Endothelial cell of umbilical vein (primary cell): ENCODE measurements around the gene TIMM17A. TPM values are rescaled to one million over a fixed set of nuclear protein-coding genes. Genes with fewer than 3 reads are reported as not detected.

Experiments used
- BruUV-seq: library from RNA; stranded (reverse); fragments of 400-500 nt; replicated peaks from 2 replicates; lab custom pipeline; 2021; lab: Mats Ljungman, UMichigan
- CTCF ChIA-PET: fragments of 300-600, 350-600 bp; sonication (Branson Sonifier 250); formaldehyde crosslinking; loops from one replicate; lab custom pipeline; 2021; ENCODE audit warnings: antibody characterized with exemption, inconsistent platforms; lab: Charles Lee
- POLR2A ChIA-PET: fragments of 300-600, 350-600 bp; sonication (Branson Sonifier 250); formaldehyde crosslinking; loops from one replicate; lab custom pipeline; 2021; ENCODE audit warnings: antibody characterized with exemption, inconsistent platforms; lab: Charles Lee
- DNase-seq: peaks from one replicate; pipeline ENCODE4 v3.0.0-alpha.2; 2011; ENCODE audit warnings: low read depth, low spot score
- FAIRE-seq: peaks from 2 replicates; lab custom pipeline; 2011; peaks lifted over from hg19 to GRCh38; lab: Jason Lieb, UNC
- H2AFZ ChIP-seq: 2 replicates; pipeline ENCODE4 v1.6.0; 2012; ENCODE audit warnings: low read depth, low read length, control low read depth, inconsistent platforms
- H3K27ac ChIP-seq: 2 replicates; pipeline ENCODE4 v1.5.1; 2011; ENCODE audit warnings: low read depth, mild to moderate bottlenecking, control low read depth, low read length, moderate library complexity; ENCODE audit not compliant: insufficient read depth
- H3K27me3 ChIP-seq, 2 experiments: 2 replicates each; pipeline versions ENCODE4 v1.6.0 to v1.6.1; 2011; ENCODE audit warnings: low read length in 2 of 2, mixed read lengths in 1 of 2; ENCODE audit not compliant: control insufficient read depth in 2 of 2, insufficient read depth in 2 of 2
- H3K36me3 ChIP-seq, 2 experiments: 2 replicates in 1 of 2; 3 replicates in 1 of 2; pipeline ENCODE4 v1.5.1; 2011; ENCODE audit warnings: low read length in 2 of 2, mild to moderate bottlenecking in 1 of 2, moderate library complexity in 1 of 2; ENCODE audit not compliant: control insufficient read depth in 2 of 2, insufficient read depth in 2 of 2; ENCODE audit errors: extremely low read depth in 1 of 2
- H3K4me1 ChIP-seq: 3 replicates; pipeline ENCODE4 v1.5.1; 2011; ENCODE audit warnings: mild to moderate bottlenecking, low read length; ENCODE audit not compliant: control insufficient read depth, insufficient read depth; ENCODE audit errors: extremely low read depth
- H3K4me2 ChIP-seq: 2 replicates; pipeline ENCODE4 v1.6.1; 2011; ENCODE audit warnings: low read length, control low read depth, mixed read lengths; ENCODE audit not compliant: insufficient read depth
- H3K4me3 ChIP-seq, 3 experiments: fragments of 200-600 bp in 1 of 3; sonication (generic), shearing (Covaris generic) in 1 of 3; replicated peaks in 1 of 3; 2 replicates each; pipeline ENCODE4 v1.5.1; 2011 to 2016; ENCODE audit warnings: control low read depth in 3 of 3, low read length in 3 of 3, mild to moderate bottlenecking in 2 of 3, inconsistent platforms in 1 of 3, low read depth in 1 of 3, moderate library complexity in 1 of 3; ENCODE audit not compliant: insufficient read depth in 1 of 3
- H3K79me2 ChIP-seq: 2 replicates; pipeline ENCODE4 v1.6.0; 2012; ENCODE audit warnings: low read length, inconsistent platforms; ENCODE audit not compliant: control insufficient read depth, insufficient read depth
- H3K9ac ChIP-seq: replicated peaks from 2 replicates; pipeline ENCODE3; 2011; ENCODE audit warnings: low read length, control low read depth; ENCODE audit not compliant: insufficient read depth; ENCODE audit errors: extremely low read depth
- H3K9me1 ChIP-seq: replicated peaks from 3 replicates; pipeline ENCODE4 v1.6.0; 2011; ENCODE audit warnings: mild to moderate bottlenecking, low read length; ENCODE audit not compliant: control insufficient read depth, insufficient read depth; ENCODE audit errors: extremely low read depth
- H3K9me3 ChIP-seq: replicated peaks from 2 replicates; pipeline ENCODE4 v1.5.1; 2012; ENCODE audit warnings: low read length, inconsistent platforms; ENCODE audit not compliant: control insufficient read depth, insufficient read depth
- H4K20me1 ChIP-seq: replicated peaks from 2 replicates; pipeline ENCODE3; 2011; ENCODE audit warnings: mild to moderate bottlenecking, low read length; ENCODE audit not compliant: control insufficient read depth, insufficient read depth; ENCODE audit errors: extremely low read depth
- CTCF ChIP-seq, 2 donors: IDR thresholded peaks; 1 replicate in 1 of 2; 2 replicates in 1 of 2; pipeline ENCODE4 v1.5.1; 2011; ENCODE audit warnings: low read length in 2 of 2, mild to moderate bottlenecking in 2 of 2, moderate library complexity in 2 of 2, control low read depth in 1 of 2, inconsistent platforms in 1 of 2, low read depth in 1 of 2; ENCODE audit not compliant: insufficient read depth in 1 of 2; ENCODE audit errors: extremely low read depth in 1 of 2
- EZH2 ChIP-seq: IDR thresholded peaks from 2 replicates; pipeline ENCODE4 v1.6.1; 2012; ENCODE audit warnings: borderline replicate concordance, low read depth, mild to moderate bottlenecking, moderate library complexity, low read length, inconsistent platforms; ENCODE audit not compliant: severe bottlenecking
- FOS ChIP-seq: IDR thresholded peaks from 2 replicates; pipeline ENCODE4 v1.6.1; 2011; ENCODE audit warnings: mild to moderate bottlenecking, low read length, moderate library complexity, borderline replicate concordance; ENCODE audit not compliant: insufficient read depth
- GATA2 ChIP-seq: IDR thresholded peaks from 2 replicates; pipeline ENCODE4 v1.7.0; 2011; ENCODE audit warnings: low read depth, mild to moderate bottlenecking, moderate library complexity, mixed read lengths, low read length; ENCODE audit not compliant: insufficient read length, insufficient read depth
- JUN ChIP-seq: IDR thresholded peaks from 2 replicates; pipeline ENCODE4 v1.6.1; 2011; ENCODE audit warnings: borderline replicate concordance, low read depth; ENCODE audit not compliant: insufficient read length, insufficient read depth
- MAX ChIP-seq: IDR thresholded peaks from 2 replicates; pipeline ENCODE4 v1.6.1; 2011; ENCODE audit not compliant: insufficient read depth, insufficient read length
- MYC ChIP-seq: IDR thresholded peaks from one replicate; pipeline ENCODE4 v1.6.1; 2011; ENCODE audit warnings: mild to moderate bottlenecking, low read depth, low read length
- POLR2A ChIP-seq: IDR thresholded peaks from 2 replicates; pipeline ENCODE4 v1.6.1; 2012; ENCODE audit warnings: low read depth, mild to moderate bottlenecking, control low read depth, low read length
- POLR2AphosphoS5 ChIP-seq: IDR thresholded peaks from 2 replicates; pipeline ENCODE4 v1.6.1; 2012; ENCODE audit warnings: low read depth, mild to moderate bottlenecking, control low read depth, low read length, moderate library complexity; ENCODE audit not compliant: insufficient read depth
- dilution Hi-C: fragments of 300-500 bp; cut with MboI; formaldehyde crosslinking; loops from one replicate; pipeline ENCODE4 v1.15.0; 2019; ENCODE audit warnings: low sequenced_read_pairs; ENCODE audit not compliant: extremely low pct_ligation_motif_present
- intact Hi-C: fragments of 100-400 bp; cut with micrococcal nuclease; formaldehyde crosslinking; loops from one replicate; pipeline ENCODE4 v1.10.0; 2022
- polyA plus RNA-seq, 4 experiments: library from polyadenylated mRNA; depleted of rRNA in 3 of 4; stranded (reverse) in 3 of 4; unstranded in 1 of 4; fragments of >200 nt; gene quantifications; 2 replicates each; pipeline versions ENCODE4 v1.2.1 to v1.2.3, GENCODE V29; 2011 to 2012; ENCODE audit warnings: missing spikeins in 1 of 4
- total RNA-seq: library from RNA; stranded (reverse); gene quantifications from 2 replicates; pipeline ENCODE4 v1.2.3, GENCODE V29; 2021

Gene TIMM17A
- total and polyA plus RNA-seq, 2 donors (not counting 3 experiments of a cell fraction or from before 2014, with no cell fraction given), result 57.9 to 105 TPM

GRCh38 chr1:201912832-201913231 is 42.5 kb upstream of the TIMM17A start:
- H3K27me3 ChIP-seq, result no peaks in the 10 kb centered on the region
- no peaks in the 10 kb centered on the region for H3K9me3 ChIP-seq
- BruUV-seq, result no TSS peak
- H2AFZ ChIP-seq, result no peak overlapping the region
- no peaks in the 10 kb centered on the region for H3K79me2 ChIP-seq
- peaks cover 17% of the 10 kb centered on the region for H3K4me1 ChIP-seq
- ChIA-PET CTCF (interaction anchor here (1.6 to 3.7 kb wide), 2 partner anchors 17 to 33 kb away, joined by 4 to 19 read pairs; no protein-coding TSS in a partner anchor), POLR2A (no interaction called here)
- H4K20me1 ChIP-seq, result no peaks in the 10 kb centered on the region
- H3K9ac ChIP-seq, result no peak overlapping the region
- FAIRE-seq (no peak), DNase-seq (no peak)
- dilution Hi-C loops (no loop called here), intact Hi-C loops (no loop called here)
- no peak for TF ChIP-seq FOS
- TF ChIP-seq GATA2, result no peak
- no peak for TF ChIP-seq MYC
- no peak for TF ChIP-seq CTCF (IDR thresholded peaks at IDR 0.05; ENCODE audit: extremely low read depth in 1 of 2, insufficient read depth in 1 of 2, low read depth in 1 of 2, low read length in 2 of 2)
- TF ChIP-seq JUN, result no peak
- no peak for TF ChIP-seq EZH2
- TF ChIP-seq MAX, result no peak
- no peak for TF ChIP-seq POLR2AphosphoS5
- no peak for TF ChIP-seq POLR2A
- H3K27ac ChIP-seq, result no peak overlapping the region
- H3K36me3 ChIP-seq, result no peaks in the 10 kb centered on the region
- H3K9me1 ChIP-seq, result no peaks in the 10 kb centered on the region
- no peak overlapping the region for H3K4me3 ChIP-seq
- H3K4me2 ChIP-seq, result no peak overlapping the region
